Measurements from ENCODE around the gene SLC12A7.
"Not testable (repeated sequence)": the region's sequence is repeated elsewhere in the genome, so short reads cannot be mapped to it uniquely, and the experiment has no call there.

Gene SLC12A7

GRCh38 chr5:1075555-1075881 is 36.3 kb downstream of the SLC12A7 start:
- DNase-seq, result no peak

- no peak for DNase-seq
Measured at GRCh38 chr5:1074816-1075554, 36.9 kb downstream of the SLC12A7 start.

GRCh38 chr5:1074226-1074625 is 37.6 kb downstream of the SLC12A7 start:
- no peak for DNase-seq

GRCh38 chr5:1073239-1074102 is 38.4 kb downstream of the SLC12A7 start:
- no peak for DNase-seq

- no peak for DNase-seq
Measured at GRCh38 chr5:1069720-1070088, 42.2 kb downstream of the SLC12A7 start.

- DNase-seq, result no peak
Measured at GRCh38 chr5:1068895-1069719, 42.8 kb downstream of the SLC12A7 start.

- no peak for DNase-seq
Measured at GRCh38 chr5:1068204-1068894, 43.5 kb downstream of the SLC12A7 start.

- no peak for DNase-seq
Measured at GRCh38 chr5:1067141-1068121, 44.4 kb downstream of the SLC12A7 start.

- no peak for DNase-seq
Measured at GRCh38 chr5:1066676-1067075, 45.2 kb downstream of the SLC12A7 start.

GRCh38 chr5:1065891-1066650 is 45.8 kb downstream of the SLC12A7 start:
- no peak for DNase-seq

GRCh38 chr5:1065143-1065750 is 46.6 kb downstream of the SLC12A7 start:
- DNase-seq, result no peak

GRCh38 chr5:1064383-1065142 is 47.3 kb downstream of the SLC12A7 start:
- DNase-seq, result no peak

- DNase-seq, result no peak
Measured at GRCh38 chr5:1063661-1064382, 48.0 kb downstream of the SLC12A7 start.

GRCh38 chr5:1062761-1063568 is 48.9 kb downstream of the SLC12A7 start:
- no peak for DNase-seq

- no peak for DNase-seq
Measured at GRCh38 chr5:1061916-1062315, 49.9 kb downstream of the SLC12A7 start.

- DNase-seq, result not testable (repeated sequence)
Measured at GRCh38 chr5:1061292-1061691, 50.6 kb downstream of the SLC12A7 start.

GRCh38 chr5:1060535-1060981 is 51.3 kb downstream of the SLC12A7 start:
- DNase-seq, result no peak

- DNase-seq, result no peak
Measured at GRCh38 chr5:1059884-1060263, 52.0 kb downstream of the SLC12A7 start.

Data from fibroblast of skin of right quadriceps (primary cell).